Small intestine (tissue), 7 donors: Measurements from ENCODE around the gene AFF3. TPM values are rescaled to one million over a fixed set of nuclear protein-coding genes. Genes with fewer than 3 reads are reported as not detected.
"Not testable (repeated sequence)": the region's sequence is repeated elsewhere in the genome, so short reads cannot be mapped to it uniquely, and the experiment has no call there.

Source experiments
- DNase-seq, 2 donors: peaks; one replicate each; pipeline versions ENCODE4 v3.0.0 to v3.0.0-alpha.2; 2013
- FAIRE-seq: peaks from 2 replicates; lab custom pipeline; 2012; peaks lifted over from hg19 to GRCh38; lab: Jason Lieb, UNC
- H3K27ac ChIP-seq, 3 donors: one replicate each; pipeline ENCODE4 v1.5.1; 2013; ENCODE audit warnings: low read length in 2 of 3, mild to moderate bottlenecking in 2 of 3, control low read depth in 1 of 3, inconsistent platforms in 1 of 3, low read depth in 1 of 3, moderate library complexity in 1 of 3
- H3K27me3 ChIP-seq, 3 donors: one replicate each; pipeline ENCODE4 v1.6.1; 2013; ENCODE audit warnings: low read length in 3 of 3, inconsistent platforms in 1 of 3; ENCODE audit not compliant: control insufficient read depth in 3 of 3, insufficient read depth in 3 of 3
- H3K36me3 ChIP-seq, 3 donors: one replicate each; pipeline ENCODE4 v1.6.1; 2013; ENCODE audit warnings: low read length in 3 of 3, inconsistent platforms in 1 of 3, low read depth in 1 of 3, mild to moderate bottlenecking in 1 of 3, moderate library complexity in 1 of 3; ENCODE audit not compliant: control insufficient read depth in 3 of 3, insufficient read depth in 2 of 3
- H3K4me1 ChIP-seq, 3 donors: one replicate each; pipeline ENCODE4 v1.6.1; 2013; ENCODE audit warnings: low read length in 2 of 3, inconsistent platforms in 1 of 3, low read depth in 1 of 3, mild to moderate bottlenecking in 1 of 3, moderate library complexity in 1 of 3; ENCODE audit not compliant: control insufficient read depth in 3 of 3, insufficient read depth in 2 of 3
- H3K4me3 ChIP-seq, 3 donors: one replicate each; pipeline ENCODE4 v1.5.1; 2013; ENCODE audit warnings: low read length in 3 of 3, control low read depth in 1 of 3, inconsistent platforms in 1 of 3, low read depth in 1 of 3, mild to moderate bottlenecking in 1 of 3, moderate library complexity in 1 of 3
- H3K9me3 ChIP-seq, 2 donors: one replicate each; pipeline ENCODE4 v1.6.1; 2013; ENCODE audit warnings: low read depth in 1 of 2, low read length in 1 of 2; ENCODE audit not compliant: control insufficient read depth in 2 of 2, insufficient read depth in 1 of 2
- WGBS, 3 donors: extraction: QIAGEN DNeasy Blood & Tissue Kit; methylation state at CpG; one replicate each; pipeline ENCODE4 v1.1.7; 2013; 5-methylcytosine and 5-hydroxymethylcytosine counted together
- polyA plus RNA-seq, 4 donors: library from polyadenylated mRNA; stranded (reverse) in 3 of 4; unstranded in 1 of 4; fragments of 200-250 nt in 3 of 4; fragments of 120-200 nt in 1 of 4; gene quantifications; one replicate each; pipeline versions ENCODE4 v1.2.1 to v1.2.3, GENCODE V29; 2013
- donor health status: healthy with polysubstance abuse.
- donor health status: control.
- donor health status: control.
- donor health status: Bipolar disorder and iron deficiency.
- donor health status: healthy.

The AFF3 gene
- polyA plus RNA-seq, 4 donors: 0.27 to 3.2 (median 0.92) TPM; not detected in 1

GRCh38 chr2:99784282-99784681, 358.1 kb downstream of the AFF3 start:
- Histone ChIP-seq H3K9me3 (no peaks in the 10 kb centered on the region), H3K27me3 (no peaks in the 10 kb centered on the region), H3K4me1 (no peaks in the 10 kb centered on the region), H3K27ac (no peak overlapping the region), H3K4me3 (no peak overlapping the region), H3K36me3 (no peaks in the 10 kb centered on the region)
- FAIRE-seq: no peak
- 87 to 88% (median 88%) methylated on average over 8 of the region's 8 CpGs for WGBS, 3 donors
- DNase-seq: no peak

GRCh38 chr2:99780276-99780675, 362.1 kb downstream of the AFF3 start:
- Histone ChIP-seq H3K36me3 (no peaks in the 10 kb centered on the region), H3K4me3 (no peak overlapping the region), H3K9me3 (peaks cover 0 to 2% of the 10 kb centered on the region in 2 donors), H3K27me3 (no peaks in the 10 kb centered on the region), H3K27ac (no peak overlapping the region), H3K4me1 (no peaks in the 10 kb centered on the region)
- DNase-seq (no peak), FAIRE-seq (no peak)
- WGBS, 3 donors: 80 to 82% (median 81%) methylated on average over 5 of the region's 5 CpGs

- H3K4me3 ChIP-seq: no peak overlapping the region
Measured at GRCh38 chr2:99779276-99779675, 363.1 kb downstream of the AFF3 start.

GRCh38 chr2:99777656-99778290, 364.6 kb downstream of the AFF3 start:
- Histone ChIP-seq H3K4me1 (no peaks in the 10 kb centered on the region), H3K4me3 (no peak overlapping the region), H3K27me3 (no peaks in the 10 kb centered on the region), H3K9me3 (peaks cover 0 to 2% of the 10 kb centered on the region in 2 donors), H3K27ac (no peak overlapping the region), H3K36me3 (no peaks in the 10 kb centered on the region)
- DNase-seq (no peak), FAIRE-seq (no peak)
- 91 to 95% (median 94%) methylated on average over 6 of the region's 6 CpGs for WGBS, 3 donors

More at GRCh38 chr2:99779276-99779675, 363.1 kb downstream of the AFF3 start:
- FAIRE-seq (no peak), DNase-seq (no peak)
- Histone ChIP-seq H3K4me1 (no peaks in the 10 kb centered on the region), H3K9me3 (peaks cover 0 to 2% of the 10 kb centered on the region in 2 donors), H3K36me3 (no peaks in the 10 kb centered on the region), H3K27me3 (no peaks in the 10 kb centered on the region), H3K27ac (no peak overlapping the region)
- WGBS, 3 donors: 91 to 95% (median 92%) methylated on average over 4 of the region's 4 CpGs

- no peaks in the 10 kb centered on the region for H3K27me3 ChIP-seq
- no peak overlapping the region for H3K4me3 ChIP-seq
- no peak for FAIRE-seq
- H3K36me3 ChIP-seq: no peaks in the 10 kb centered on the region
- DNase-seq: no peak
- peaks cover 0 to 2% of the 10 kb centered on the region in 2 donors for H3K9me3 ChIP-seq
- no peak overlapping the region for H3K27ac ChIP-seq
- no peaks in the 10 kb centered on the region for H3K4me1 ChIP-seq
- 75 to 84% (median 76%) methylated on average over 8 of the region's 8 CpGs for WGBS, 3 donors
Measured at GRCh38 chr2:99776906-99777646, 365.3 kb downstream of the AFF3 start.

GRCh38 chr2:99776206-99776905, 366.0 kb downstream of the AFF3 start:
- H3K27me3 ChIP-seq: no peaks in the 10 kb centered on the region
- H3K36me3 ChIP-seq: no peaks in the 10 kb centered on the region
- no peak for DNase-seq
- no peak overlapping the region for H3K4me3 ChIP-seq
- FAIRE-seq: no peak
- peaks cover 0 to 2% of the 10 kb centered on the region in 2 donors for H3K9me3 ChIP-seq
- H3K27ac ChIP-seq: no peak overlapping the region
- no peaks in the 10 kb centered on the region for H3K4me1 ChIP-seq
- 73 to 78% (median 75%) methylated on average over 3 of the region's 3 CpGs for WGBS, 3 donors

- DNase-seq (no peak), FAIRE-seq (no peak)
- Histone ChIP-seq H3K4me1 (no peaks in the 10 kb centered on the region), H3K27me3 (no peaks in the 10 kb centered on the region), H3K4me3 (no peak overlapping the region), H3K27ac (no peak overlapping the region), H3K9me3 (peaks cover 0 to 2% of the 10 kb centered on the region in 2 donors), H3K36me3 (no peaks in the 10 kb centered on the region)
- 69 to 87% (median 75%) methylated on average over 4 of the region's 4 CpGs for WGBS, 3 donors
Measured at GRCh38 chr2:99775585-99775984, 366.8 kb downstream of the AFF3 start.

- not testable (repeated sequence) for H3K27ac ChIP-seq, H3K27me3 ChIP-seq, H3K4me3 ChIP-seq, H3K36me3 ChIP-seq, H3K9me3 ChIP-seq, DNase-seq, H3K4me1 ChIP-seq, FAIRE-seq
- WGBS, 3 donors: 47 to 77% (median 51%) methylated on average over 1 of the region's 1 CpG
Measured at GRCh38 chr2:99773642-99774041, 368.7 kb downstream of the AFF3 start.
